GM10847 (cell line): Measurements from ENCODE around the gene KCNN4.
A peak's percentile ranks its signal among the peaks of the same experiment; 100 is the strongest.

Experiments used
- POLR2A ChIP-seq: IDR thresholded peaks from 2 replicates; pipeline ENCODE4 v1.6.1; 2011; ENCODE audit not compliant: insufficient read length; ENCODE audit errors: extremely low read depth

The KCNN4 gene

GRCh38 chr19:43780706-43781525 is at the start of gene KCNN4:
Gene KCNN4, minus strand, starts transcription at chr19:43780973. Its CDS starts 112 bp downstream, at chr19:43780861.
- TF ChIP-seq POLR2A, result peak; percentile 90

- TF ChIP-seq POLR2A, result no peak
Observed at GRCh38 chr19:43826787-43827754, 46.3 kb upstream of the KCNN4 start, which contains the start of gene ZNF283. Gene ZNF283, plus strand, starts transcription at chr19:43827321. Its CDS starts 6,184 bp downstream, at chr19:43833505.

- TF ChIP-seq POLR2A, result no peak
Observed at GRCh38 chr19:43820884-43821215, 40.1 kb upstream of the KCNN4 start.

DNA sequence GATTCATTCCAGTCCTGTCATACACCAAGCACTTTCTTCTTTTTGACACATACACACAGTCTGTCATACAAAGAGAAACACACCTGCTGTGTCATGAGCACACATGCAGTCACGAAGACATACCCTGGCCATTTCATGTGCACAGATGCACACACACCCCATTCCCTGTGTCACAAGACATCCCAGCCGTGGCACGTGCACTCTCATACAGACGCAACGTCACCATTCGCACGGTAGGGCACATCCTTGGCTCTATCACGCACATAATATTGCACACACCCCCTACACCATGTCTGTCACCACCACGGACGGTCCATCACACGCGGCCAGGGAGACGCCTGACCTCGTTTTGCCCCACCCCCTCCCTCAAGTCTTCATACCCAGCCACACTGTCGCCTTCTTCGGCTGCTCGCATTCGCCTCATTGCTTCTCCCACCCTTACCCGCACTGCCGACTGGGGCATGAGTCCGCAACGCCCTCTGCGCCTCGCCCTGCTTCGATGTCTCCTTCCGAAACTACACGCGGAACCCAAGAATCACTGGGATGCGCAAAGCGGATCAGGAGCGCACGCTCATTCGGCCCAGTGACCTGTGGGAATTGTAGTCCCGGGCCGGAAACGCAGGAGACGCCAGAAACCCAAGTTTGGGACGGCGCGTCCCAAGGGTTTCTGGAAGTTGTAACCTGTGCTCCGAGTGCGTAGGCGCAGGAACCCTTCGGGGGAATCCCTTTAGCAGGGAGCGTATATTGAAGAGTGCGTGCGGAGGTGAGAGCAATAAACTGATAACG is 39.5 kb upstream of the KCNN4 start:
- no peak for TF ChIP-seq POLR2A

GRCh38 chr19:43818500-43818899 is 37.7 kb upstream of the KCNN4 start:
- TF ChIP-seq POLR2A, result no peak

DNA sequence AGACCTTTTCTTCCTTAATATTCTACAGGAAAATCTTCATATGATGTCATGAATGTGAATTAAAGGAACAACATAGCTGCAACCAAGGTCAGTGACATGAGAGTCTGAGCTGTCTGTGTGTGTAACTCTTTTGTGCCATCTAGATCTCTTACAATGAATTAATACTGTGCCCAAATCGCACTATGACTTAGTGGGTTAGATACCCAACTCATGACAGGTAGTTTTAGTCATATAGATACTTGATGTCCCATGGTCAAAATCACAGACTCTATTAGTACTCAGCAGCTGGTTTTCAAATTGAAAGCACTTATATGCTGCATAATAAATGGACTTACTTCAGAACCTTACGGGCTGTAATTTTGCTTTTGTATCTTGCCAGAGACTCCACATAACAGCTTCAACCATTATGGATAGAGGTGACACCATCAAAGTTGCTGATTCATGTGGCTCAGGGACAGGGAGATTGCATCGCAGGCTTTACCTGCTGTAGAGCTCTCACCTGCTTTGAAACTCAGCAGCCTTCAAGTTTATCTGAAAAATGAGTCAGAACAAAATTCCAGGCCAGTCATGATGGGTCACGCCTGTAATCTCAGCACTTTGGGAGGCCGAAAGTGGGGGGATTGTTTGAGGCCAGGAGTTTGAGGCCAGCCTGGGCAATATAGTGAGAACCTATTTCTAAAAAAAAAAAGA is 34.0 kb upstream of the KCNN4 start:
- TF ChIP-seq POLR2A, result no peak

DNA sequence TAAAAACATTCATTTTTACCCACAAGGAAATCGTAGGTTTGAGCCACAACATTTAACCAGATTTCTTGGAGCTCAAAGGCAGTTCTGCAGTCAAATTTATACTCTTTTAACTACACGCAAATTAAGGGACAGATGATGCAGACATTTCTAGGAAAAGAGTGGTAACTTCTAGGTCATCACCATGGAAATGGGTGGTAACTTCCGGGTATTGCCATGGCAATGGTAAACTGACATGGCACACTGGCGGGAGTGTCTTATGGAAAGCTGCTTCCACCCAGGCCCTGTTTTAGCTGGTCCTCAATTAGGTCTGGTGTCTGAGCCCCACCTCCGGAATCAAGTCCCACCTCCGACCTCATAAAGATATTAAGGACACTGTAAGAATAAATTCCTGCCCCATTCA is 31.9 kb upstream of the KCNN4 start:
- TF ChIP-seq POLR2A, result no peak

DNA sequence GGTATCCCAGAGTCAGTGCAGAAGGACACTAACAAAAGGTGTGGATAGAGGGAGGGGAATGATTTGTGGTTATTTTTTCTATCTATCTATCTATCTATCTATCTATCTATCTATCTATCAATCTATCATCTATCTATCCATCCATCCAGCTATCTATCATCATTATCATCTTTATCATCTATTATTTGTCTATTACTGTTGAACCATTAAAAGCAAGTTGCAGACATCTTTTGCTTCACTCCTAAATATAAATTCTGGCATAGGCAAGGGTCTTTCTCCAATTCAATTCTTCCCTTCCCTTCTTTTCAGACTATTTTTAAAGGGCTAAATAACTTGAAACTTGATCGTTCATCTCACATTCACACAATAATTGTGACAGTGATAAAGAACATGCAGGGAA is 31.5 kb upstream of the KCNN4 start:
- TF ChIP-seq POLR2A, result no peak

DNA sequence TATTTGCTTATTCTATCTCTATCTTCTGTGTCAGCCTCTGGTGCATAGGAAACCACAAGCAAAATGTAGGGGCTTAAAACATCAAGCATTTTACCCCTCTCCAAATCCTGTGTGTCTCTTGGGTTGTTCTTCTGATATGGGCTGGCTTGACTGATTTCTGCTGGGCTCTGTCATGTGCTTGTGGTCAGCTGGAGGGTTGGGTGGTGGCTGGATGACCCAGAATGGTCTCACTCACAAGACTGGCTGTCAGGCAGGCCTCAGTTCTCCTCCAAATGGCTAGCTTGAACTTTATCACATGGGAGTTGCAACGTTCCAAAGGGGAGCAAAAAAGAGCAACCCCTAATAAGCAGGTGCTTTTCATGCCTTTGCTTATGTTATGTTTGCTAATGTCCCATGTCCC is 31.1 kb upstream of the KCNN4 start:
- TF ChIP-seq POLR2A, result no peak

GRCh38 chr19:43809762-43810696 is 29.3 kb upstream of the KCNN4 start:
- no peak for TF ChIP-seq POLR2A

- no peak for TF ChIP-seq POLR2A
Observed at GRCh38 chr19:43807651-43808050, 26.9 kb upstream of the KCNN4 start.

DNA sequence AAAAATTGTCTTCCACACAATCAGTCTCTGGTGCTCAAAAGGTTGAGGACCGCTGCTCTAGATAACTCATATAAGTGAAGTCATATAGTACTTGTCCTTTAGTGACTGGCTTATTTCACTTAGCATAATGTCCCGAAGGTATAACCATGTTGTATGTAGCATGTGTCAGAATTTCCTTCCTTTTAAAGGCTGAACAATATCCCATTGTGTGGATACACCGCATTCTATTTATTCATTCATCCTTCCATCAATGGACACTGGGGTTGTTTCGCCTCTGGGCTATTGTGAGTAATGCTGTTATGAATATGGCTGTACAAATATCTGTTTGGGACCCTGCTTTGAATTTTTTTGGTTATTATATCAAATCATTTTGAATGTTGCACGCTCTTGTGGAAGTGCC is 26.1 kb upstream of the KCNN4 start:
- no peak for TF ChIP-seq POLR2A

DNA sequence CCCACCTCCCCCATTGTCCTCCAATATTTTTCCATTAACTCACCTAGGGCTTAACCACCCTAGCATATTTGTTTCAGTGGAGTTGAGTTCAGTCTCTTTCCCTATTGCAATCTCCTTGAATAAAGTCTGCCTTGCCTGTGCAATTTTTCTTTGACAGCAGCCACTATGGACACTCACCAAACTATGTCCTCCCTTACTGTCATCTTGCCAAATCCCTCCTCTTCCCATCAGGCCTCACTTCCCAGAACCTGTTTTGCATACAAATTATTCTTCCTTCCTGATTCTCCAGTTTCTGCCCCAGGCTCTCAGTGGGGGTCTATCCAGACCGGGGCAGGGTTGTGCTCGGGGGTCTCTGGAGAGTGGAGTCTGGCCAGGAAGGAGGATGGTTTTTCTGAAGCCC is 23.7 kb upstream of the KCNN4 start:
- no peak for TF ChIP-seq POLR2A
